Measurements from ENCODE around the gene CFHR4.
"Not testable (repeated sequence)": the region's sequence is repeated elsewhere in the genome, so short reads cannot be mapped to it uniquely, and the experiment has no call there.

CFHR4 gene

GRCh38 chr1:196877964-196878363 lies 9.9 kb upstream of the CFHR4 start:
- no peak overlapping the region for H3K4me3 ChIP-seq (ENCODE audit: low read length in 2 of 2)
- H3K27ac ChIP-seq (ENCODE audit: low read depth in 2 of 2, low read length in 2 of 2): no peak overlapping the region
- H3K27me3 ChIP-seq (ENCODE audit: control insufficient read depth in 2 of 2, insufficient read depth in 2 of 2, low read length in 2 of 2): no peaks in the 10 kb centered on the region
- H3K36me3 ChIP-seq (ENCODE audit: control insufficient read depth in 2 of 2, insufficient read depth in 2 of 2, low read length in 2 of 2): no peaks in the 10 kb centered on the region
- H3K4me1 ChIP-seq (ENCODE audit: control insufficient read depth in 2 of 2, insufficient read depth in 2 of 2, low read length in 2 of 2): no peaks in the 10 kb centered on the region
- no peak overlapping the region for H3K9ac ChIP-seq (ENCODE audit: low read depth in 1 of 2, low read length in 2 of 2)
- H3K9me3 ChIP-seq (ENCODE audit: control insufficient read depth in 2 of 2, low read length in 2 of 2): no peaks in the 10 kb centered on the region

- not testable (repeated sequence) for H3K4me1 ChIP-seq (ENCODE audit: control insufficient read depth in 2 of 2, insufficient read depth in 2 of 2, low read length in 2 of 2); H3K27ac ChIP-seq (ENCODE audit: low read depth in 2 of 2, low read length in 2 of 2); H3K27me3 ChIP-seq (ENCODE audit: control insufficient read depth in 2 of 2, insufficient read depth in 2 of 2, low read length in 2 of 2); H3K9ac ChIP-seq (ENCODE audit: low read depth in 1 of 2, low read length in 2 of 2); H3K4me3 ChIP-seq (ENCODE audit: low read length in 2 of 2); H3K9me3 ChIP-seq (ENCODE audit: control insufficient read depth in 2 of 2, low read length in 2 of 2); H3K36me3 ChIP-seq (ENCODE audit: control insufficient read depth in 2 of 2, insufficient read depth in 2 of 2, low read length in 2 of 2)
Observed at GRCh38 chr1:196886560-196886959, 1.3 kb upstream of the CFHR4 start.

- Histone ChIP-seq H3K4me3 (ENCODE audit: low read length in 2 of 2) (no peak overlapping the region), H3K36me3 (ENCODE audit: control insufficient read depth in 2 of 2, insufficient read depth in 2 of 2, low read length in 2 of 2) (no peaks in the 10 kb centered on the region), H3K9ac (ENCODE audit: low read depth in 1 of 2, low read length in 2 of 2) (no peak overlapping the region), H3K9me3 (ENCODE audit: control insufficient read depth in 2 of 2, low read length in 2 of 2) (no peaks in the 10 kb centered on the region), H3K27me3 (ENCODE audit: control insufficient read depth in 2 of 2, insufficient read depth in 2 of 2, low read length in 2 of 2) (no peaks in the 10 kb centered on the region), H3K4me1 (ENCODE audit: control insufficient read depth in 2 of 2, insufficient read depth in 2 of 2, low read length in 2 of 2) (no peaks in the 10 kb centered on the region), H3K27ac (ENCODE audit: low read depth in 2 of 2, low read length in 2 of 2) (no peak overlapping the region)
Observed at GRCh38 chr1:196890668-196891067, 2.8 kb downstream of the CFHR4 start.

- no peak overlapping the region for H3K27ac ChIP-seq (ENCODE audit: low read depth in 2 of 2, low read length in 2 of 2)
- H3K9me3 ChIP-seq (ENCODE audit: control insufficient read depth in 2 of 2, low read length in 2 of 2): no peaks in the 10 kb centered on the region
- no peak overlapping the region for H3K4me3 ChIP-seq (ENCODE audit: low read length in 2 of 2)
- no peaks in the 10 kb centered on the region for H3K36me3 ChIP-seq (ENCODE audit: control insufficient read depth in 2 of 2, insufficient read depth in 2 of 2, low read length in 2 of 2)
- H3K4me1 ChIP-seq (ENCODE audit: control insufficient read depth in 2 of 2, insufficient read depth in 2 of 2, low read length in 2 of 2): no peaks in the 10 kb centered on the region
- H3K9ac ChIP-seq (ENCODE audit: low read depth in 1 of 2, low read length in 2 of 2): no peak overlapping the region
- H3K27me3 ChIP-seq (ENCODE audit: control insufficient read depth in 2 of 2, insufficient read depth in 2 of 2, low read length in 2 of 2): no peaks in the 10 kb centered on the region
Observed at GRCh38 chr1:196891251-196891650, 3.4 kb downstream of the CFHR4 start.

GRCh38 chr1:196896355-196896754 lies 8.5 kb downstream of the CFHR4 start:
- Histone ChIP-seq H3K27ac (ENCODE audit: low read depth in 2 of 2, low read length in 2 of 2) (no peak overlapping the region), H3K9me3 (ENCODE audit: control insufficient read depth in 2 of 2, low read length in 2 of 2) (no peaks in the 10 kb centered on the region), H3K27me3 (ENCODE audit: control insufficient read depth in 2 of 2, insufficient read depth in 2 of 2, low read length in 2 of 2) (peaks cover 0 to 5% of the 10 kb centered on the region in 2 donors), H3K9ac (ENCODE audit: low read depth in 1 of 2, low read length in 2 of 2) (no peak overlapping the region), H3K4me3 (ENCODE audit: low read length in 2 of 2) (no peak overlapping the region), H3K4me1 (ENCODE audit: control insufficient read depth in 2 of 2, insufficient read depth in 2 of 2, low read length in 2 of 2) (no peaks in the 10 kb centered on the region), H3K36me3 (ENCODE audit: control insufficient read depth in 2 of 2, insufficient read depth in 2 of 2, low read length in 2 of 2) (no peaks in the 10 kb centered on the region)

GRCh38 chr1:196897158-196897828 lies 9.4 kb downstream of the CFHR4 start:
- Histone ChIP-seq H3K4me3 (ENCODE audit: low read length in 2 of 2) (no peak overlapping the region), H3K36me3 (ENCODE audit: control insufficient read depth in 2 of 2, insufficient read depth in 2 of 2, low read length in 2 of 2) (no peaks in the 10 kb centered on the region), H3K9ac (ENCODE audit: low read depth in 1 of 2, low read length in 2 of 2) (no peak overlapping the region)

GRCh38 chr1:196902344-196902743 lies 14.5 kb downstream of the CFHR4 start:
- Histone ChIP-seq H3K9ac (ENCODE audit: low read depth in 1 of 2, low read length in 2 of 2) (no peak overlapping the region), H3K27ac (ENCODE audit: low read depth in 2 of 2, low read length in 2 of 2) (no peak overlapping the region), H3K27me3 (ENCODE audit: control insufficient read depth in 2 of 2, insufficient read depth in 2 of 2, low read length in 2 of 2) (peaks cover 0 to 5% of the 10 kb centered on the region in 2 donors), H3K36me3 (ENCODE audit: control insufficient read depth in 2 of 2, insufficient read depth in 2 of 2, low read length in 2 of 2) (no peaks in the 10 kb centered on the region), H3K9me3 (ENCODE audit: control insufficient read depth in 2 of 2, low read length in 2 of 2) (no peaks in the 10 kb centered on the region), H3K4me3 (ENCODE audit: low read length in 2 of 2) (no peak overlapping the region), H3K4me1 (ENCODE audit: control insufficient read depth in 2 of 2, insufficient read depth in 2 of 2, low read length in 2 of 2) (no peaks in the 10 kb centered on the region)

More at GRCh38 chr1:196897158-196897828, 9.4 kb downstream of the CFHR4 start:
- Histone ChIP-seq H3K9me3 (ENCODE audit: control insufficient read depth in 2 of 2, low read length in 2 of 2) (no peaks in the 10 kb centered on the region), H3K4me1 (ENCODE audit: control insufficient read depth in 2 of 2, insufficient read depth in 2 of 2, low read length in 2 of 2) (no peaks in the 10 kb centered on the region), H3K27ac (ENCODE audit: low read depth in 2 of 2, low read length in 2 of 2) (no peak overlapping the region), H3K27me3 (ENCODE audit: control insufficient read depth in 2 of 2, insufficient read depth in 2 of 2, low read length in 2 of 2) (peaks cover 0 to 5% of the 10 kb centered on the region in 2 donors)

GRCh38 chr1:196910215-196910614 lies 22.4 kb downstream of the CFHR4 start:
- no peaks in the 10 kb centered on the region for H3K4me1 ChIP-seq (ENCODE audit: control insufficient read depth in 2 of 2, insufficient read depth in 2 of 2, low read length in 2 of 2)
- no peak overlapping the region for H3K4me3 ChIP-seq (ENCODE audit: low read length in 2 of 2)
- H3K27me3 ChIP-seq (ENCODE audit: control insufficient read depth in 2 of 2, insufficient read depth in 2 of 2, low read length in 2 of 2): no peaks in the 10 kb centered on the region
- no peaks in the 10 kb centered on the region for H3K9me3 ChIP-seq (ENCODE audit: control insufficient read depth in 2 of 2, low read length in 2 of 2)
- no peak overlapping the region for H3K27ac ChIP-seq (ENCODE audit: low read depth in 2 of 2, low read length in 2 of 2)
- no peaks in the 10 kb centered on the region for H3K36me3 ChIP-seq (ENCODE audit: control insufficient read depth in 2 of 2, insufficient read depth in 2 of 2, low read length in 2 of 2)
- H3K9ac ChIP-seq (ENCODE audit: low read depth in 1 of 2, low read length in 2 of 2): no peak overlapping the region

GRCh38 chr1:196912283-196912682 lies 24.4 kb downstream of the CFHR4 start:
- not testable (repeated sequence) for H3K4me1 ChIP-seq (ENCODE audit: control insufficient read depth in 2 of 2, insufficient read depth in 2 of 2, low read length in 2 of 2); H3K27me3 ChIP-seq (ENCODE audit: control insufficient read depth in 2 of 2, insufficient read depth in 2 of 2, low read length in 2 of 2); H3K36me3 ChIP-seq (ENCODE audit: control insufficient read depth in 2 of 2, insufficient read depth in 2 of 2, low read length in 2 of 2); H3K27ac ChIP-seq (ENCODE audit: low read depth in 2 of 2, low read length in 2 of 2); H3K9ac ChIP-seq (ENCODE audit: low read depth in 1 of 2, low read length in 2 of 2); H3K9me3 ChIP-seq (ENCODE audit: control insufficient read depth in 2 of 2, low read length in 2 of 2); H3K4me3 ChIP-seq (ENCODE audit: low read length in 2 of 2)

GRCh38 chr1:196926839-196927238 lies 39.0 kb downstream of the CFHR4 start:
- H3K9me3 ChIP-seq (ENCODE audit: control insufficient read depth in 2 of 2, low read length in 2 of 2); H3K27ac ChIP-seq (ENCODE audit: low read depth in 2 of 2, low read length in 2 of 2); H3K27me3 ChIP-seq (ENCODE audit: control insufficient read depth in 2 of 2, insufficient read depth in 2 of 2, low read length in 2 of 2): not testable (repeated sequence)

GRCh38 chr1:196932853-196933252 lies 45.0 kb downstream of the CFHR4 start:
- not testable (repeated sequence) for H3K4me1 ChIP-seq (ENCODE audit: control insufficient read depth in 2 of 2, insufficient read depth in 2 of 2, low read length in 2 of 2); H3K27ac ChIP-seq (ENCODE audit: low read depth in 2 of 2, low read length in 2 of 2); H3K36me3 ChIP-seq (ENCODE audit: control insufficient read depth in 2 of 2, insufficient read depth in 2 of 2, low read length in 2 of 2); H3K27me3 ChIP-seq (ENCODE audit: control insufficient read depth in 2 of 2, insufficient read depth in 2 of 2, low read length in 2 of 2); H3K9ac ChIP-seq (ENCODE audit: low read depth in 1 of 2, low read length in 2 of 2); H3K4me3 ChIP-seq (ENCODE audit: low read length in 2 of 2); H3K9me3 ChIP-seq (ENCODE audit: control insufficient read depth in 2 of 2, low read length in 2 of 2)

More at GRCh38 chr1:196926839-196927238, 39.0 kb downstream of the CFHR4 start:
- not testable (repeated sequence) for H3K4me1 ChIP-seq (ENCODE audit: control insufficient read depth in 2 of 2, insufficient read depth in 2 of 2, low read length in 2 of 2); H3K9ac ChIP-seq (ENCODE audit: low read depth in 1 of 2, low read length in 2 of 2); H3K4me3 ChIP-seq (ENCODE audit: low read length in 2 of 2); H3K36me3 ChIP-seq (ENCODE audit: control insufficient read depth in 2 of 2, insufficient read depth in 2 of 2, low read length in 2 of 2)

Data from mucosa of rectum (tissue), 2 donors.